ENCODE results near the gene TEX11. TPM values are rescaled to one million over a fixed set of nuclear protein-coding genes. Genes with fewer than 3 reads are reported as not detected.
"Not testable (repeated sequence)": the region's sequence is repeated elsewhere in the genome, so short reads cannot be mapped to it uniquely, and the experiment has no call there.

TEX11 gene
- total RNA-seq = not detected

DNA sequence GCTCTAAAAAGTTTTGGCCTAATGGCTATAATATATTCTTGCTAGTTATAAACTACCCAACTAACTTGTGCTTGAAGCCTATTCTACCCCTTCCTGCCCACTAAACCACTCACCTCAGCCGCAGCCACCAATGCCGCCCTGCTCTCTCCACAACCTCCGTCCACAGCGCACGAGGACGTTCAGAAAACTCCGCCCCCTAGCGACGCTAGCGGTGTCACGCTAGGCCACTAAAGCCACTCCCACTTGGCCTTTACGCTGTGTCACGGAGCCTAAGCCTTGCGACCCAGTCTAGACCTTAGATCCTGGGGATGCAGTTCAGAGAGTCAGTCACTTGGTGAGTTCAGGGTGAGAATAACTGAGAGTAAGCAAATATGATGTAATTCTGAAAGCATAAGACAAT, at the start of gene TEX11:
TSS of gene TEX11 (minus strand) at position 171 of the 400 bp plus-strand sequence. CDS start 922 bp downstream, outside the sequence.
- Mint-ChIP-seq H3K27me3 (no peaks in the 10 kb centered on the region), H3K9me3 (no peaks in the 10 kb centered on the region), H3K36me3 (ENCODE audit: low read depth) (no peaks in the 10 kb centered on the region), H3K27ac (no peak within 1 kb of the TSS), H3K4me1 (no peaks in the 10 kb centered on the region), H3K4me3 (no peak within 1 kb of the TSS)
- ATAC-seq (replicated peaks) = no peak

DNA sequence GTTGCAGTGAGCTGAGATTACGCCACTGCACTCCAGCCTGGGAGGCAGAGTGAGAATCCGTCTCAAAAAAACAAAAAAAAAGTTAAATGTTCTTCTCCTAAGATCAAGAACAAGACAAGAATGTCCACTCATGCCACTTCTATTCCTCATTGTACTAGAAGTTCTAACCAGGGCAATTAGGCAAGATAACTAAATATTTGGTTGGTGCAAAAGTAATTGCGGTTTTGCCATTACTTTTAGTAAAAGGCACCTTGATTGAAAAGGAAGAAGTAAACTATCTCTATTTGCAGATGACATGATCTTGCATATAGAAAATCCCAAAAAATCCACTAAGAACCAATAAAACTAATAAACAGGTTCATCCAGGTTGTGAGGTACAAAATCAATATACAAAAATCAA, 46.4 kb upstream of the TEX11 start:
- no peaks in the 10 kb centered on the region for H3K36me3 Mint-ChIP-seq (ENCODE audit: low read depth)
- no peaks in the 10 kb centered on the region for H3K9me3 Mint-ChIP-seq
- no peak overlapping the region for H3K27ac Mint-ChIP-seq

DNA sequence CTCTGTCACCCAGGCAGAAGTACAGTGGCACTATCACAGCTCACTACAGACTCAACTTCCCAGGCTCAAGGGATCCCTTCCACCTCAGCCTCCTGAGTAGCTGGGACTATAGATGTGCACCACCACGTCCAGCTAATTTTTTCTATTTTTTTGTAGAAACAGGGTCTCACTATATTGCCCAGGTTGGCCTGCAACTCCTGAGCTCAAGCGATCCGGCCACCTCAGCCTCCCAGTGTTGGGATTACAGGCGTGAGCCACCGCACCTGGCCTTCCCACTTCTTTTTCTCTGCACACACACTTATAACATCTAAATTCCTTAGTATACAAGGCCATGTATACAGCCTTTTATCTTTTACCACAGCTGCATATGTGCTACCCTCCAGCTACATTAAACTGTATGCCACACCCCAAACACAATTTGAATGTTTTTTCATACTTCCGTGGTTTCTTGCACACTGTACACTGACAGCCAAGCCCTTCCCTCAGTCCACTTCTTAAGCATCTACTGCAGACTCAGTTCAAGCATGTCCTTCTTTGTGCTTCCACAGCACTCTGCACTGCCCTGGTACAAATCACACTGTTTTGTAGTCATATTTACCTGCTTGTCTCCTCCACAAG, 15.9 kb upstream of the TEX11 start:
- no peak for ATAC-seq (replicated peaks)
- H3K4me3 Mint-ChIP-seq = no peak overlapping the region
- H3K4me1 Mint-ChIP-seq = no peaks in the 10 kb centered on the region
- H3K27ac Mint-ChIP-seq = no peak overlapping the region
- H3K27me3 Mint-ChIP-seq = peaks cover 23% of the 10 kb centered on the region
- no peaks in the 10 kb centered on the region for H3K9me3 Mint-ChIP-seq
- no peaks in the 10 kb centered on the region for H3K36me3 Mint-ChIP-seq (ENCODE audit: low read depth)

More for the DNA sequence above, 46.4 kb upstream of the TEX11 start:
- H3K4me1 Mint-ChIP-seq = no peaks in the 10 kb centered on the region
- no peak overlapping the region for H3K4me3 Mint-ChIP-seq
- no peak for ATAC-seq (replicated peaks)
- peaks cover 1% of the 10 kb centered on the region for H3K27me3 Mint-ChIP-seq

DNA sequence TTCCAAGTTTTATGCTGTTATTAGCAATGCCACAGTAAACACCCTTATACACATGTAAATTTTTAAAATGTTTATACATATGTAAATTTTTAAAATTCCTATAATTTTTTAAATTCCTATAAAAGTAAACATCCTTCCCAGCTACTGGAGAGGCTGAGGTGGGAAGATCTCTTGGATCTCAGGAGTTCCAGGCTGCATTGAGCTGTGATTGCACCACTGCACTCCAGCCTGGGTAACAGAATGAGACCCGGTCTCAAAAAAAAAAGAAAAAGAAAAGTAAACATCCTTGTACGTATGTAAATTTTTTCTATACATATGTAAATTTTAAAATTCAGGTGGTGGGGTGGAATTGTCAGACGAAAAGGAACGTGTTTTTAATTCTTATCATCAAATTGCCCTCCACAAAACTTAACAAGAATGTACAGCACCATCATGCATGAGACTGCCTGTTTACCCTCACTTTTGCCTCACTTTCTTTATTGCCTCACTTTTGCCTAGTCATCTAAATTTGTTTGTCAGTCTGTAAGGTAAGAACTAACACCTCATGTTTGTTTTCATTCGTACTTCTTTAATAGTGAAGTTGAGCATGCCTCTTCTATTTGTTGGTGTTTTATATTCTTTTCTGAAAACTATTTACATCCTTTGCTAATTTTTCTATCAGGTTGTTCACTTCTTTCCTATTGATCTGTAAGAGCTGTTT, 14.4 kb upstream of the TEX11 start:
- no peaks in the 10 kb centered on the region for H3K36me3 Mint-ChIP-seq (ENCODE audit: low read depth)
- H3K9me3 Mint-ChIP-seq = no peaks in the 10 kb centered on the region
- peaks cover 19% of the 10 kb centered on the region for H3K27me3 Mint-ChIP-seq
- no peak for ATAC-seq (replicated peaks)
- no peak overlapping the region for H3K4me3 Mint-ChIP-seq
- H3K4me1 Mint-ChIP-seq = no peaks in the 10 kb centered on the region
- H3K27ac Mint-ChIP-seq = no peak overlapping the region

DNA sequence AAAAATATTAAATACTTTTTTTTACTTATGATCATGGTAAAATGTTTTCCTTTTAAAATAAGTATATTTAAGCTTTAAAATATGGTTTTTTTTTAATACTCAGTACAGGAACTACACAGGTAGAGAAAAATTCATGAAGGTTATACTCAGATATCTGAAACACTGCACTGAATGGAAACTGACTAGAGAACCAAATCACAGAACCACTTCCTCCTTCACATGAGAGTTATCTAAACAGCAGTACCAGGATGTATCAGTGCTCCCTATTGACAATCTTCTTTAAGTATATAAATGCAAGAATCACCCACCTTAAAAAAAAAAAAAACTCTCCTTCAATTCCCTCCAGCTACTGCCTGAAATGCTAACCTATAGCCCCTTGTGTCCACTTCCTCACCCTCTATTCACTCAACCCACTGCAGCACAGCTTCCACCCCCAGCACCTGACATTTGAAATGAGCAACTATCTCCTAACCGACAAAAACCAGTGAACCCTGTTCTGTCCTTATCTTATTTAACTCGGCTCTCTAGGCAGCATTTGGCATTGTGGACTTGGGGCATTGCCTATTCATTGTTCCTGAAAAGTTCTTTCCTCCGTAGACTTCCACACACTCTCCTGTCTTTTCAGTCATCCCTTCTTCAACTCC, 13.3 kb upstream of the TEX11 start:
- no peak overlapping the region for H3K4me3 Mint-ChIP-seq
- no peaks in the 10 kb centered on the region for H3K36me3 Mint-ChIP-seq (ENCODE audit: low read depth)
- no peaks in the 10 kb centered on the region for H3K9me3 Mint-ChIP-seq
- no peaks in the 10 kb centered on the region for H3K4me1 Mint-ChIP-seq
- no peak for ATAC-seq (replicated peaks)
- no peak overlapping the region for H3K27ac Mint-ChIP-seq
- peaks cover 10% of the 10 kb centered on the region for H3K27me3 Mint-ChIP-seq

DNA sequence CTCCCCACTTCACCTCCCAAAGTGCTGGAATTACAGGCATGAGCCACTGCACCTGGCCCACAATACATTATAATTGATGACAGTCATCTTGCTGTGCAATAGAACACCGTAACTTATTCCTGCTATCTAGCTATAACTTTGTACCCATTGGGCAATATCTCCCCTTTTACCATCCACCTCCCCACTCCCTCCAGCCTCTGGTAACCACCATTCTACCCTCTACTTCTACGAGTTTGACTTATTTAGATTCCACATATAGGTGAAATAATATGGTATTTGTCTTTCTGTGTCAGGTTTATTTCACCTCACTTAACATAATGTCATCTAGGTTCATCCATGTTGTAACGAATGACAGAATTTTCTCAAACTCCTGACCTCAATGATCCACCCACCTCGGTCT, 8.2 kb upstream of the TEX11 start:
- peak; percentile 35 for ATAC-seq (replicated peaks)
- H3K27me3 Mint-ChIP-seq = no peaks in the 10 kb centered on the region
- no peak overlapping the region for H3K4me3 Mint-ChIP-seq
- no peaks in the 10 kb centered on the region for H3K4me1 Mint-ChIP-seq
- no peak overlapping the region for H3K27ac Mint-ChIP-seq
- H3K9me3 Mint-ChIP-seq = no peaks in the 10 kb centered on the region
- no peaks in the 10 kb centered on the region for H3K36me3 Mint-ChIP-seq (ENCODE audit: low read depth)

DNA sequence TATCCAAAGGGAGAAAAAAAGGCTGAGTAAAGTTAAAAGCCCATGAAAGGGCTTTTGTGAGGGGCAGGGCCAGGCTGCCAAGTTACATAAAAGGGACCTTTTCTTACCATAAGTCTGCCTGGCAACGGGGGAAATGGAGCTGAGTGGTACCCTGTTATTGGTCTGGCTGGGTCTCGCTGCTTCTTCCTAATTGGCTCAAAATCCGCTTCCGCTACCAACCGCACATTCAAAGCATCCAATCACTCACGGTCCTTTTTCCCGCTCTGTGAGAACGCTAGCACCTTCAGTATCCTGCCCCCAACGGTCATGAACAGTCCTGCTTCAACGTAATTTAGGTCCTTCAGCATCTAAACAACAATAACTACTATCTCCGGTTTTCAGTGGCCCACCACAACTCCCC, 611 bp downstream of the TEX11 start:
- H3K9me3 Mint-ChIP-seq = no peaks in the 10 kb centered on the region
- no peak overlapping the region for H3K4me3 Mint-ChIP-seq
- no peaks in the 10 kb centered on the region for H3K36me3 Mint-ChIP-seq (ENCODE audit: low read depth)
- no peak for ATAC-seq (replicated peaks)
- no peak overlapping the region for H3K27ac Mint-ChIP-seq
- H3K4me1 Mint-ChIP-seq = no peaks in the 10 kb centered on the region
- no peaks in the 10 kb centered on the region for H3K27me3 Mint-ChIP-seq

DNA sequence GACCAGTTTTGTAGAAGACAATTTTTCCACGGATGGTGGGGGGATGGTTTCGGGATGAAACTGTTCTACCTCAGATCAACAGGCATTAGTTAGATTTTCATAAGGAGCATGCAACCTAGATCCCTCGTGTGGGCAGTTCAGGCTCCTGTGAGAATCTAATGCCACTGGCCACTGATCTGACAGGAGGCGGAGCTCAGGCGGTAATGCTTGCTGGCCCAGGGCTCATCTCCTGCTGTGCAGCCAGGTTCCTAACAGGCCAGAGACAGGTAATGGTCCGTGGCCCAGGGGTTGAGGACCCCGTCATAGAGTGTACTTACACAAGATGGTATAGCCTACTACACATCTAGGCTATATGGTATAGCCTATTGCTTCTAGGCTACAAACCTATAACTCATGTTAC, 7.0 kb downstream of the TEX11 start:
- no peaks in the 10 kb centered on the region for H3K36me3 Mint-ChIP-seq (ENCODE audit: low read depth)
- no peak for ATAC-seq (replicated peaks)
- H3K4me1 Mint-ChIP-seq = no peaks in the 10 kb centered on the region
- H3K27me3 Mint-ChIP-seq = no peaks in the 10 kb centered on the region
- no peaks in the 10 kb centered on the region for H3K9me3 Mint-ChIP-seq
- no peak overlapping the region for H3K27ac Mint-ChIP-seq
- no peak overlapping the region for H3K4me3 Mint-ChIP-seq

DNA sequence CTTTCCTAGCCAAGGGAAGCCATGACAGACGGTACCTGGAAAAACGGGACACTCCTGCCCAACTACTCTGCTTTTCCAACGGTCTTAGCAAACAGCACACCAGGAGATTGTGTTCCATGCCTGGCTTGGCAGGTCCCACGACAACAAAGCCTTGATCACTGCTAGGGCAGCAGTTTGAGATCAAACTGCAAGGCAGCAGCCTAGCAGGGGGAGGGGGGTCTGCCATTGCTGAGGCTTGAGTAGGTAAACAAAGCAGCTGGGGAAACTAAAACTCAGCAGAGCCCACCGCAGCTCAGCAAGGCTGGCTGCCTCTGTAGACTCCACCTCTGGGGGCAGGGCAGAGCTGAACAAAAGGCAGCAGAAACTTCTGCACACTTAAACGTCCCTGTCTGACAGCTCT, 18.1 kb downstream of the TEX11 start:
- not testable (repeated sequence) for H3K27ac Mint-ChIP-seq, H3K4me1 Mint-ChIP-seq, H3K27me3 Mint-ChIP-seq

DNA sequence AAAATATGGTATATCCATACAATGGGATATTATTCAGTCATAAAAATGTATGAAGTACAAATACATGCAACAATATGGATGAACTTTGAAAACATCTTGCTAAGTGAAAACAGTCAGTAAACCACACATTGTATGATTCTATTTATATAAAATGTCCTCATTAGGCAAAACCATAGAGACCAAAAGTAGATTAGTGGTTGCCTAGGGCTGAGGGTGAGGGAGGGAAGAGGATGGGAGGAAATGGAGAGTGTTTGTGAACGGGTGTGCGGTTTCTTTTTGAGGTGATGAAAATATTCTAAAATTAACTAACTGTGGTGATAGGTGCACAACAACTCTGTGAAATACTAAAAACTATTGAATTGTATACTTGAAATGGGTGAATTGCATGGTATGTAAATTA, 29.6 kb downstream of the TEX11 start:
- H3K27me3 Mint-ChIP-seq = no peaks in the 10 kb centered on the region
- no peak for ATAC-seq (replicated peaks)
- H3K4me3 Mint-ChIP-seq = no peak overlapping the region
- H3K4me1 Mint-ChIP-seq = no peaks in the 10 kb centered on the region
- H3K27ac Mint-ChIP-seq = no peak overlapping the region
- H3K9me3 Mint-ChIP-seq = no peaks in the 10 kb centered on the region
- H3K36me3 Mint-ChIP-seq (ENCODE audit: low read depth) = no peaks in the 10 kb centered on the region

More for the DNA sequence above, 18.1 kb downstream of the TEX11 start:
- H3K36me3 Mint-ChIP-seq (ENCODE audit: low read depth); H3K4me3 Mint-ChIP-seq; ATAC-seq (replicated peaks); H3K9me3 Mint-ChIP-seq: not testable (repeated sequence)

DNA sequence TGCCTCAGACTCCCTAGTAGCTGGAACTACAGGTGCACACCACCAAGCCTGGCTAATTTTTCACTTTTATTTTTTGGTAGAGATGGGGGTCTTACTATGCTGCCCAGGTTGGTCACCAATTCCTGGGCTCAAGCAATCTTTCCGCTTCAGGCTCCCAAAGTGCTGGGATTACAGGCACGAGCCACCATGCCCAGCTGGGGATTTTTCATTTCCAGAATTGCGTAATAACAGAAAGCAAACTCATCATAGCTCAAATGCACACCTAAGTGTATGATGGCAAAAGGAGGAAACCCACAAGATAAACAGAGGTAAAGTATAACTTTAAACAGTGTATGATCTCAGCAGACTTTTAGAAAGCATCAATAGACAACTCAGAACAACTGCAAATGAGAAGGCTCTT, 56.2 kb downstream of the TEX11 start:
- ATAC-seq (replicated peaks) = no peak
- peaks cover 7% of the 10 kb centered on the region for H3K27me3 Mint-ChIP-seq
- no peaks in the 10 kb centered on the region for H3K36me3 Mint-ChIP-seq (ENCODE audit: low read depth)
- H3K27ac Mint-ChIP-seq = no peak overlapping the region
- no peaks in the 10 kb centered on the region for H3K4me1 Mint-ChIP-seq
- no peak overlapping the region for H3K4me3 Mint-ChIP-seq
- no peaks in the 10 kb centered on the region for H3K9me3 Mint-ChIP-seq

DNA sequence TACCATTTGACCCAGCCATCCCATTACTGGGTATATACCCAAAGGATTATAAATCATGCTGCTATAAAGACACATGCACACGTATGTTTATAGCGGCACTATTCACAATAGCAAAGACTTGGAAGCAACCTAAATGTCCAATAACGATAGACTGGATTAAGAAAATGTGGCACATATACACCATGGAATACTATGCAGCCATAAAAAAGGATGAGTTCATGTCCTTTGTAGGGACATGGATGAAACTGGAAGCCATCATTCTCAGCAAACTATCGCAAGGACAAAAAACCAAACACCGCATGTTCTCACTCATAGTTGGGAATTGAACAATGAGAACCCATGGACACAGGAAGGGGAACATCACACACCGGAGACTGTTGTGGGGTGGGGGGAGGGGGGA, 64.4 kb downstream of the TEX11 start:
- H3K4me1 Mint-ChIP-seq; H3K4me3 Mint-ChIP-seq; H3K9me3 Mint-ChIP-seq; H3K27me3 Mint-ChIP-seq; H3K27ac Mint-ChIP-seq; ATAC-seq (replicated peaks); H3K36me3 Mint-ChIP-seq (ENCODE audit: low read depth): not testable (repeated sequence)

DNA sequence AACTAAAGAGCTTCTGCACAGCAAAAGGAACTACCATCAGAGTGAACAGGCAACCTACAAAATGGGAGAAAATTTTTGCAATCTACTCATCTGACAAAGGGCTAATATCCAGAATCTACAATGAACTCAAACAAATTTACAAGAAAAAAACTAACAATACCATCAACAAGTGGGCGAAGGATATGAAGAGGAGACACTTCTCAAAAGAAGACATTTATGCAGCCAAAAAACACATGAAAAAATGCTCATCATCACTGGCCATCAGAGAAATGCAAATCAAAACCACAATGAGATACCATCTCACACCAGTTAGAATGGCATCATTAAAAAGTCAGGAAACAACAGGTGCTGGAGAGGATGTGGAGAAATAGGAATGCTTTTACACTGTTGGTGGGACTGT, 64.9 kb downstream of the TEX11 start:
- not testable (repeated sequence) for H3K4me1 Mint-ChIP-seq; H3K27ac Mint-ChIP-seq; ATAC-seq (replicated peaks); H3K4me3 Mint-ChIP-seq; H3K36me3 Mint-ChIP-seq (ENCODE audit: low read depth); H3K9me3 Mint-ChIP-seq; H3K27me3 Mint-ChIP-seq

DNA sequence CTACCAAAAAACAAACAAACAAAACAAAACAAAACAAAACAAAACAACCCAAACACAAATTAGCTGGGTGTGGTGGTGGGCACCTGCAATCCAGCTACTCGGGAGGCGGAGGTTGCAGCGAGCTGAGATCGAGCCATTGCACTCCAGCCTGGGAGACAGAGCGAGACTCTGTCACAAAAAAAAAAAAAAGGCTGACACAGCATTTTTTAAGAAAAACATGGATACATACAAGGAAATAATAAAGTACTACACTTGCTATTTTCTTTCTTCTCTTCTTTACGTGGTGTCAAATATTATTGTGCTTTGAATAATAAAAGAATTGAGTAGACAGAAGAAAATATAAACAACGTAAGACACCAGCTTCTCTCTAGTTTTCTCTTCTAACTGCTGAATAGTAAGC, 73.9 kb downstream of the TEX11 start:
- Mint-ChIP-seq H3K4me3 (no peak overlapping the region), H3K9me3 (no peaks in the 10 kb centered on the region), H3K27ac (no peak overlapping the region), H3K36me3 (ENCODE audit: low read depth) (no peaks in the 10 kb centered on the region), H3K27me3 (no peaks in the 10 kb centered on the region), H3K4me1 (no peaks in the 10 kb centered on the region)
- ATAC-seq (replicated peaks) = no peak

DNA sequence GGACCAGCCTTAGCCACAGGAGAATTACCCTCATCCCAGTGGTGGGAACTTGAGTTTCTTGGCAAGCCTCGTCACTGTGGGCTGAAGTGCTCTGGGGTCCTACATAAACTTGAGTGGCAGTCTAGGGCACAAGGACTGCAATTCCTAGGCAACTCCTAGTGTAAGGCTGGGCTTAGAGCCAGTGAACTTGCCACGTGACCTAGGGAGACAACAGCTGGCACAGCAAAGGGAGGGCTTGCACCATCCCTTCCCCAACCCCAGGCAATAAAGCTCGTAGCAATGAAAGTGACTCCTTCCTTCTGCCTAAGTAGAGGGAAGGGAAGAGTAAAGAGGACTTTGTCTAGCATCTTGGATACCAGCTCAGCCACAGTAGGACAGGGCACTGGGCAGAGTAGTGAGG, 81.8 kb downstream of the TEX11 start:
- Mint-ChIP-seq H3K4me1 (no peaks in the 10 kb centered on the region), H3K27ac (no peak overlapping the region), H3K4me3 (no peak overlapping the region), H3K36me3 (ENCODE audit: low read depth) (no peaks in the 10 kb centered on the region), H3K9me3 (no peaks in the 10 kb centered on the region), H3K27me3 (no peaks in the 10 kb centered on the region)
- no peak for ATAC-seq (replicated peaks)

All from activated T-helper 17 cell treated with anti-CD3 and anti-CD28 coated beads, Interleukin-2, amount 50 U/mL, for 72 hours (primary cell).